GM19240 (cell line): Measurements from ENCODE around the gene CREG1.
A peak's percentile ranks its signal among the peaks of the same experiment; 100 is the strongest.
"Not testable (repeated sequence)": the region's sequence is repeated elsewhere in the genome, so short reads cannot be mapped to it uniquely, and the experiment has no call there.

Experiments used
- DNase-seq: peaks from one replicate; pipeline ENCODE4 v3.0.0; 2011; ENCODE audit warnings: low spot score; ENCODE audit not compliant: insufficient read length

The CREG1 gene

GRCh38 chr1:167564612-167565270 is 11.2 kb upstream of the CREG1 start:
- no peak for DNase-seq

- no peak for DNase-seq
Observed at GRCh38 chr1:167563579-167564246, 10.2 kb upstream of the CREG1 start.

- no peak for DNase-seq
Observed at GRCh38 chr1:167562702-167563101, 9.1 kb upstream of the CREG1 start.

- DNase-seq: no peak
Observed at GRCh38 chr1:167561753-167562152, 8.2 kb upstream of the CREG1 start.

- peak; percentile 45 for DNase-seq
Observed at GRCh38 chr1:167555971-167556714, 2.6 kb upstream of the CREG1 start.

GRCh38 chr1:167555072-167555471 is 1.5 kb upstream of the CREG1 start:
- DNase-seq: not testable (repeated sequence)

- DNase-seq: no peak
Observed at GRCh38 chr1:167554028-167554779, 642 bp upstream of the CREG1 start.

GRCh38 chr1:167551362-167551761 is 2.2 kb downstream of the CREG1 start:
- DNase-seq: no peak

GRCh38 chr1:167548059-167548932 is 5.3 kb downstream of the CREG1 start:
- DNase-seq: no peak

- DNase-seq: no peak
Observed at GRCh38 chr1:167546935-167547334, 6.6 kb downstream of the CREG1 start.

GRCh38 chr1:167545349-167545748 is 8.2 kb downstream of the CREG1 start:
- no peak for DNase-seq

- DNase-seq: no peak
Observed at GRCh38 chr1:167544447-167545093, 9.0 kb downstream of the CREG1 start.

GRCh38 chr1:167543199-167543990 is 10.2 kb downstream of the CREG1 start:
- no peak for DNase-seq

- DNase-seq: no peak
Observed at GRCh38 chr1:167542109-167543032, 11.2 kb downstream of the CREG1 start.

GRCh38 chr1:167541610-167542009 is 12.0 kb downstream of the CREG1 start:
- no peak for DNase-seq

- no peak for DNase-seq
Observed at GRCh38 chr1:167541003-167541402, 12.6 kb downstream of the CREG1 start.

- no peak for DNase-seq
Observed at GRCh38 chr1:167538657-167539056, 14.9 kb downstream of the CREG1 start.

GRCh38 chr1:167533851-167534300 is 19.7 kb downstream of the CREG1 start:
- DNase-seq: peak; percentile 51
